Activated gamma-delta T cell treated with Interleukin-2 at 50 U/mL for 16 hours (primary cell): Measurements from ENCODE around the gene GOSR2.
"Not testable (repeated sequence)": the region's sequence is repeated elsewhere in the genome, so short reads cannot be mapped to it uniquely, and the experiment has no call there.

Experiments used
- DNase-seq: peaks from one replicate; pipeline ENCODE4 v3.0.0-alpha.2; 2020

GOSR2 gene

DNA sequence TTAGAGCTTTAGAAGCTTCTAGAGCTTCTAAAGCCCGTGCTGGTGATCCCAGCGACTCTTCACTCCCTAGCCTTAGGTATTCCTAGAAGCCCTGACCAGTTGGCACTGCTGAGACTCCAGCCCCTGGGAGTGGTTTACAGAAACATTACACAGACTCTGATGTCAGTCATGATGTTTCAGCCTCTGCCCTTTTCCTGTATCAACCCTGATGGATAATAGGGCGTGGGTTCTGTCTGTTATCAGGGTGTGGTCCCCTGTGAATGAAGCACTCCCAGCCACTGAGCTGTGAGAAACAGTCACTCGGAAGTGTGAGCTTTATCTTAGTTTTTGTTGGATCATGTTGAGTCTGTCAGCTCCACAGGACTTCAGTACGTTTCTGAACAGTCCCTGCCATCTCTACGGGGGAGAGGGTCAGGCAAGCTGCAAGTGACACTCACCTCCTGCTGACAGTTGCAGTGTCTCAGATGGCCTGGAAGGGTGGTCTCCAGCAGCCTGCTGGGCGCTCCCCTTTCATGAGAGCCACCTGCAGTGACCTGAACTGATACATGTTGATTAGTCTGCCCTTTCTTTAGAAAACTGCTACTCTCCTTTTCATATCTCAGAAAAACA, 12.8 kb downstream of the GOSR2 start:
- no peak for DNase-seq

DNA sequence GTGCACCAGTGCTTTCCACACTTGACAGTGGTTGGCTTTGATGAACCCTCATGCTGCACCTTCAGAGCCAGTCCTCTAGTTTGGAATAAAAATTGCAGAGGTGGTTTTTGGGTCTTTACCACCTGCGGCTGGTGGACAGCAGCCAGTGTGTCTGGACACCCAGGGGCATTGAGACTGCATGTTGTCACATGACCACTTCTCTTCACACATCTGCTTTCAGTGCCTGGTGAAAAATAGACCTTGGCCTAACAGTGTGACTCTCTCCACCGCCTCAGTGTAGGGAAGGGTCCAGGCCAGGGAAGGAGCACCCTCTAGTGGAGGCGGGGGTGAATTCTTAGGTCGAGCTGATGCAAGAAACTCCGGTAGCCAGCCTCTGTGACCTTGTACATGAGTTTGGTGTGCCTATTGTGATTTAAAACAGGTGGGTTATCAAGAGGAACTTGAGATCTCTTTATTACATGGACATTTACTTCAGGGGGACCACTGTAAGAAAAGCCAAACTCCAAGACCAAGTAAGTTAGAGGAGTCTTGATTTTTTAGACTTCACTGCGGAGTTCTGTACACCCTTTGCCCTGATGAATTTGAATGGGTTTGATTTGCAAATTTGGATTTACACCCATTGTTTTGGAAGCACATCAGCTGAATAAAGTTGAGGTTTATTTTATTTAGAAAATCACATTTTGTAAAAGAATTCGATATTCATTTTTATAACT, 17.9 kb downstream of the GOSR2 start:
- peak; percentile 56 for DNase-seq

DNA sequence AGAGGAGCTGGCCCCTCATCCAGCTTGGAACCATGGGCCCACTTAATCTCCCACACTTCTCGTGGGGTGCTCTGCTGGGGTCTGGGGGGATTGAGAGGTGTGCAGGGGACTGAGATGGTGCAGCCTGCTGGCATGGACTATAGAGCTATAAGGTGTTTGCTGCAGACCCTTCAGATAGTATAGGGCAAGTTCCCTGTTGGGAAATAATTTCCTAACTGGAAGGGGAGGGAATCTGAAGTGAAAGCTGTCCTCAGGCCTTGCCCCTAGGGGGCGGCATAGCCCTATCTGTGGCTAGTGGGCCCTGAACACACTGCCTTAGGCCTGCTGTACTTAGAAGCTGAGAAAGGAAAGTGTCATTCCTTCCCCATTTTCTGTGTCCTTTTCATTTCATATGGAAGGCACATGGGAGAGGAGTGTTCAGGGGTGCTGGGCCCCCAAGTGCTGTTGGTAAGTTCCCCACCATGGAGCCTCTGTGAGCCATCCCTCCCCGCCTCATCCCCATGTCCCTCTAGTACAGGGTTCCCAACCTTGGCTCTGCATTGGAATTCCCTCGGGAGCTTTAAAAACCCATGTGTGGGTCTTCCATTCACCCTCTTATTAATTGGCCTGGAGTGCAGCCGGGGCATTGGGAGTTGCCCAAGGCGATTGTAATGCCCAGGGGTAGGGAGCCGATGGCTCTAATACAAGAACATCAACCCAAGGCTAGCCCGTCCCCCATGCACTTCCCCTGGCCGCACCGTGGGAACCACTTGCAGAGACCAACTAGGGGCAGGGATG, 19.7 kb downstream of the GOSR2 start:
- DNase-seq: peak; percentile 23

DNA sequence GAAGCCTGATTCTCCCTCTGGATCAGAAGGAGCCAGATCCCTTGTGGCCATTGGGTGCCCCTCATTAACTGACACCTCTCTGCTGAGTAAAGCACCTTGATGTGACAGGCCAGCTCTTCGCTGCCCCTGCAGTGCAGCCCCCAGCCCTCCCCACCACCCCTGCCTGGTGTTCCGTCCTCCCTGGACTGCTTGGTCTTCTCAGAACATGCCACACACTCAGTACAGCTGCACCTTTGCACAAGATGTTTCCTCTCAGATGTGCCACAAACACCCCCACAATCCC, 20.2 kb downstream of the GOSR2 start:
- DNase-seq: no peak

DNA sequence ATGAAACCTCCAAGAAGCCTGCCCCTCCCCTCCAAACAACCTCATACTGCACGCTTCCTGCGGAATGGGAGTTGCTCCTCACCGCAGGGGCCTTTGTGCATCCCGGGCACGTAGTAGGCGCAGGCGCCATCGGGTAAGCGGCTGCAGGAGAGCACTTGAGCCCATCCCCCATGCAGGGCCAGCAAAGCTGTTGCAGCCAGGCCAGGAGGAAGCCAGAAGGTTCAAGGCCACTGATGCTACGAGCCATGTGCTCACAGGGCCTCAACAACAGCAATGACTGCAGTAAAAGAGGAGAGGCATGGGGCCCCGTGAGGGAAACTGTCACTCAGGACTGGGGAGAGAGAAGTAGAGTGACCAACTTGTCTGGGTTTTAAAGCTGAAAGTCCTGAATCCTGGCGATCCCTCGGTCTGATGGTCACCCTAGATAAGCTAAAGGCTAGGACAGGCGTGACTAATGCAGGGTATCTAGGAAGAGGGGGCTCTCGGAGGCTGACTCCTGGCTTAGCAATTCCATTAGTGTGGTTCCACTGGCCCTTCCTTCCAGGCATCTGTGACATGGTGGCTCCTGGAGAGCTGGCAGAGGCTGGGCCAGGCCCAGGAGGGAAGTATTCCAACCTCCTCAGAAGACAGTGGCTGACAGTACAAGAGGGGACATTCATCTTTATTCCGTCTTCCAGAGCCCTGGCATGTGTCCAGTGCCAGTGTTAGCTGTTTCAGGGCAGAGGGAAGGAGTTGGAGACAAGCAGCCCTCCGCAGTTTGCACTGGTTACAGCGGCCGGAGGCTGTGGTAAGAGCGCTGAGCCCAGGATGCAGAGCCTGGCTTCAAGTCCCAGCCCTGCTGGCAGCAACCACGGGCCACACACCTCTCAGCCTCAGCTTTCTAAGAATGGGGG, 20.8 kb downstream of the GOSR2 start:
- no peak for DNase-seq

DNA sequence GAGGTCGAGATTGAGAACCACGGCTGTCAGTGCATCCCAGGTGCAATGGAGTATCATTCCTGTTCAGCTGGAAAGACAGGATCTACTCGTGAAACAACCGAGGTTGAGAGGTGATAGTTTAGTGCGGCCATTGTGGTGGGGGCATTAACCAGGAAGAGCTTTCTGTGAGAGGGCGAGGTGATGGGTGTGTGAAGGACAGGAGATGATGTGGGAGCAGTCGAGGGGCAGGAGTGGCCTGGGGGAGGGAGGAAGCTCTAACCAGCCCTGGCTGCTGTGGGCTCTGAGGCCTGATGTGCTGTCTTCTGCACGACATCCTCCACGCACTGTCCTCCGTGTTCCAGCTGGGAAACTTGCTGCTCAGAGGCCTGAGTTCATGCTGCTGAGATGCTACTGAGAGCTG, 22.0 kb downstream of the GOSR2 start:
- DNase-seq: no peak

DNA sequence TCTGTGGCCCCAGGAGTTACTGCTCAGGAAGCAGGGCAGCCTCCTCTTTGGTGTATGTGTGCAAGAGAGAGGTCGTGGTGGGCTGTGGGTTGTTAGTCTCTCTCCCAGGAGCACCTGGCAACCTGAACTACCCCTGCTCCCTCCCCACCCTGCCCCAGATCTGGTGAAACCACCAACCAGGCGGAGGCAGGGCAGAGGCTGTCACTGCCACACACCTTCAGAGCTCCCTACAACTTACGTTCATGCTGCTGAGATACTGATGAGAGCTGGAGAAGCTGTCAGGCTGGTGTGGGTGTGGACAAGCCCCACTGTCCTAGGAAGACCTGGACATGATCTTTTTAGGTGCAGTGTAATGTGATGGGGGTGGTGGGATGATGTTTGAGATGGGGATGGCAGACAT, 24.3 kb downstream of the GOSR2 start:
- no peak for DNase-seq

DNA sequence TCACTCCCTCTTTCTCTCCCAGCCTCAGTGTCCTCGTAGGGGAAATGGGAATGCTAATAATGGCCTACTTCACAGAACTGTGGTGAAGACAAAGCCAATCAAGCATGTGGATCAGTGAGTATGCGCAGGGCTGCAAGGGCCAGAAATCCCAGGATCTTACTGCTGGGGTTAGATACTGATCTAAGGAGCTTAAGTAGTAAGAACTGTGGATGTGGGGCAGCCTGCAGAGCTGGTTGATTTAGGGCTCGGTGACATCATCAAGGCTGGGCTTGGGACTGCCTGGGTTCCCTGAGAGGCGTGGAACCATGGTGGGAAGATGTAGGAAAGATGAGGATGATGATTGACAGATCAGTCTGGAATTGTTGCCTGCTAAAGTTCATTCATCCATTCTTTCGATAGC, 25.6 kb downstream of the GOSR2 start:
- DNase-seq: no peak

DNA sequence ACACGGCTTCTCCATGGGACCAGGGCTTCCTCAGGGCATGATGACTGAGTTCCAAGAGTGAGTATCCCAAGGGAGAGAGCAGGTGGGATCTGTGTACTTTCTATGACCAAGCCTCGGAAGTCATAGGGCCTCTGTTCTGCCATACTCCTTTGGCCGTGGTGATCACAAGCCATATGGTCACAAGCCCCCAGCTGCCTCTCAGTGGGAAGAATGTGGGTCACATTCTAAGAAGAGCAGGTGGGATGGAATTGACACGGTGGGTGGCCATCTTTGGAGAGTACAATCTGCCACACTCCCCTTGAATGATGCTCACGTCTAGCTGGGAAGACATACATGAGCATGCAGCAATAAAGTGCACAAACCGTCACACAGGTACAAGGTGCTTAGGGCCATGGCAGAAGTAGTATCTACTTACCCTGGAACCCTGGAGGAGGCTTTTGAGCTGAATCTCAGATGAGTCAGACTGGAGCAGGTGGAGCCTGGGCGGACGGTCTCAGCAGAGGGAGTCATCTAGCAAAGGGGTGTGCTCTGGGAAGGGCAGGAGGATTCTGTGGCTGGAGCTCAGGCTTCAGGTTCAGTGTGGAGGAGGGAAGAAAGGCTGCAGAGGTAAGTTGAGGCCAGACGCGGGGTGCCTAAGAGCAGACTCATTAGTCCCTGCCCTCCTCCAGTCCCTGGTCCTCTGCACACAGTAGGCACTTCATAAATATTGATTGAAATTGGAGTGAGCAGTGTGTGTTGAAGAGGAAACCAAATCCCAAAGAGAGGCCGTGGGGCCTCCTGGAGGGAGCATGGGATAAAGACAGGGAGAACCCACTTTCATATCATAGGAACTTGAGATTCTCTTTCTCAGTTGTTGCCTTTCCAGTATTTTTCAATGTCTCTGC, 26.6 kb downstream of the GOSR2 start:
- no peak for DNase-seq

DNA sequence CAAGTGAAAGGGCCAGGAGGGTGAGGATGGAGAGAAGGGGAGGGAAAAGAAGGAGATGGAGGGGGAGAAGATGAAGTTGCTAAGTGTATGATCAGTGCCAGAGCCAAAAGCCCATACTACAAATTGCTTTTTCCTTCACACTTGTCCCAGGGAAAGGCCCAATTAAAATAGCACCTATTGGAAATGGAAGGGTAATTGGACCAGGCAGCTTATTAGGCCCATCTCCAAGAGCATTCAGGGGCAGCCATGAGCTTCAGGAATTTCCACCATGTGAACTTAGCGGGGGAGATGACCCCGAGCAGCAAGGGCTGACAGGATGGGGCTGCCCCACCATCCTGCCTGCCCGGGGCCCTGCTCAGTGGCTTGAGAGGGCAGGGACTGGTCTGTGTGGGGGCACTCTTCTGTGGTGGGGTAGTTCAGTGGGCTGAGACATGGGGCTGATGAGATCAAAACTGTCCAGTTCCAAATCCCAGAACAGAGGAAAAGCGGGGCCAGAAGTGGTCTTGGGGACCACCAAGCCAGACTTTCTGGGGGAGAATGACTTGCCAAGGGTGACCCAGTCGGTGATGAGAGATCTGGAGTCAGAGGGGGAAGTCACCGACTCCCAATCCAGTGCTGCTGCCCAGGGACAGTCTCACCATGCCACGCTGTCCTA, 27.5 kb downstream of the GOSR2 start:
- no peak for DNase-seq

DNA sequence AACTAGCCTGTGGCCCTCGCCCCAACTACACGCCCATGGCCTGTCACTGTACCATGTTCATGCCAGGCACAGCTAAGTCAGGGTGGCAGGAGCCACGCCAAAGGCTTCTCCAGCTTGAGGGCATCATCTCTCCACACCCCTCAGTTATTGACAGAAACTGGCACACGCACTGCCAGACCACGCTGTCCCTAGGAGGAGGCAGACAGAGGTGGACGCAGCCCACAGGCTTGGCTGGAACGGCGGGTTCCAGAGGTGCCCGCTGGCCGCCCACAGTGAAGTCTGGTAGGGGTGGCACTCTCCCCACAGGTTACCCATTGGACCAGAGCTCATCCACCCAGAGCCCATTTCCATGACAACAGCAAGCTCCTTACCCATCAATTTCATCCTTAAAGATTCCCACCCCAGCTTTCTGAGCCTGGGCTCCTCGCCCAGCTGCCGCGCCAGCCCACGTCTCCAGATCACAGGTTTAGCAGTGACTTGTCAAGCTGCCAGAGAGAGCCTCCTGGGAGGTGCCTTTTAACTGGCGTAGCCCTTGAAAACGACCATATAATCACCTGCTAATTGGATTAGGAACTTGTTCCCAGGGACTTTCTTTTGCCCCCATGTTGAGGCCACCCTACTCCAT, 28.1 kb downstream of the GOSR2 start:
- DNase-seq: no peak

DNA sequence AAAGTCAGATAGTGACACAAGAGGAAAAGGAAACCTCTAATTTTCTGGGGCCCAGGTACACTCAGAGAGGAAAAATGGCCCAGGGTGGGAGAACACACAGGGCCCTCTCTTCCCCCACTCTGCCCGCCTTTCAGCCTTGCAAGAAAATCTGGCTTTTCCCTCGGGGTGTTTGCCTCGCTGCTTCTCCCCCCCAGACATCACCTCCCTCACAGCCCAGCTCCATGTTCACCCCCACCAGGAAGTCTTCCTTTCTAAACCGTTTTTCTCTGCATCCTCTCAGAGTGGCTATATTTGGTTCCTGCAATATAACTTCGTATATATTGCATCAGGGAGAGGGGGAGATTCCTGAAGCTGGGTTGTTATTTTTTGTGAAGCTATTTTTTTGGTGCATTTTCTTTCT, 28.7 kb downstream of the GOSR2 start:
- no peak for DNase-seq

DNA sequence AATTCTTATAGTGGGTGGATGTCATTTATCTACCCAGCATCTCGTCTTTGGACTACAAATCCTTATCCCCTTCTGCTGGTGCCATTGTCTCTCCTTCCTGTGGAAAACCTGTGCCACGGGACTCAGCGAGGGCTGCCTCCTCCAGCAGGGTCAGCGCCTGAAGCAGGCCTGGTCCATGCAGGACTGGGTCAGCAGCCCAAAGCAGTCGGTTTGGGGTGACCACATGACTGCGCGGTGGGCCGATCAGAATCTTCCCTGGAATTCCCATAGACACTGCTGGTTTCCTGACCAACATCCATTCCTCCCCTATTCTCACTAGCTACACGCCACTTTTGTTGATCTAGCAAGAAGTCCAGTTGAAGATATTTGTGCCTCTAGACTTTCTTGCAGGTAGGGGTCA, 29.2 kb downstream of the GOSR2 start:
- DNase-seq: no peak

DNA sequence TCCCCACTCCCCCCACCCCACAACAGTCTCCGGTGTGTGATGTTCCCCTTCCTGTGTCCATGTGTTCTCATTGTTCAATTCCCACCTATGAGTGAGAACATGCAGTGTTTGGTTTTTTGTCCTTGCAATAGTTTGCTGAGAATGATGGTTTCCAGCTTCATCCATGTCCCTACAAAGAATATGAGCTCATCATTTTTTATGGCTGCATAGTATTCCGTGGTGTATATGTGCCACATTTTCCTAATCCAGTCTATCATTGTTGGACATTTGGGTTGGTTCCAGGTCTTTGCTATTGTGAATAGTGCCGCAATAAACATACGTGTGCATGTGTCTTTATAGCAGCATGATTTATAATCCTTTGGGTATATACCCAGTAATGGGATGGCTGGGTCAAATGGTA, 30.2 kb downstream of the GOSR2 start:
- DNase-seq: not testable (repeated sequence)

DNA sequence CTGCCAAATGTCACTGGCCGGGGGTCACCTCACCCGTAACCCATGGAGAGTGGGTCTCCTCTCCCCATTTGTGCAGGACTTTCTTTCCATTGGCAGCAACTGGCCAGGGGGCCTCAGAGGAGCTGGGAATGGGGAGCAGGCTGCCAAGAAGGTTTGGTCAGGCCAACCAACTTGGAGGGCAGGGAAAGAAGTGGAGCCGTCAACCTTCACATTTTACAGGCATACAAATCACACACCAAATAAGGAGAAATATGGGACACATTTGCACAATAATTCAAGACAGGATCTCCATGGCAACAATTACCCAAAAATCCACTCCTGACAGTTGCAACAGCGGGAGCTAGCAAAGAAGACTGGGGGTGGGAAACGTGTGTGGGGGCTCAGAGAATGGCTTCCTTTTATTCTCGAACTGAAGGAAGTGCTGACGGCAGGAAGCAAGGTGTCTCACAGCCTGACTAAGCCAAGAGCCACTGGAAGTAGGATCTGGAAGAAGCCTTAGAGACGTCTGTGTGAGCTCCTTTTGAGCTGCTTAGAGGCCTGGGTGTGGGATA, 35.2 kb downstream of the GOSR2 start:
- DNase-seq: no peak

DNA sequence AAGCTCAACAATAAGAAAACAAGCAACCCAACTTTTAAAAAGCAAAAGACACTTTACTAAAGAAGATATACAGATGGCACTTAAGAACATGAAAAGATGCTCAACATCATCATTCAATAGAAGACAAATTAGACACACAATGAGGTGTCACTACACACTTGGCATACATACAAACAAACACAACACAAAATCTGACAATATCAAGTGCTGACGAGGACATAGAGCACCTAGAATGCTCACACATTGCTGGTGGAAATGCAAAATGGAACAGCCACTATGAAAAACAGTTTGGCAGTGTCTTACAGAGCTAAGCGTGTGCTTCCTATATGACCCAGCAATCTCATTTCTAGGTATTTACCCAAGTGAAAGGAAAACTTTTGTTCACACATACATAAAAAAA, 37.2 kb downstream of the GOSR2 start:
- DNase-seq: no peak

DNA sequence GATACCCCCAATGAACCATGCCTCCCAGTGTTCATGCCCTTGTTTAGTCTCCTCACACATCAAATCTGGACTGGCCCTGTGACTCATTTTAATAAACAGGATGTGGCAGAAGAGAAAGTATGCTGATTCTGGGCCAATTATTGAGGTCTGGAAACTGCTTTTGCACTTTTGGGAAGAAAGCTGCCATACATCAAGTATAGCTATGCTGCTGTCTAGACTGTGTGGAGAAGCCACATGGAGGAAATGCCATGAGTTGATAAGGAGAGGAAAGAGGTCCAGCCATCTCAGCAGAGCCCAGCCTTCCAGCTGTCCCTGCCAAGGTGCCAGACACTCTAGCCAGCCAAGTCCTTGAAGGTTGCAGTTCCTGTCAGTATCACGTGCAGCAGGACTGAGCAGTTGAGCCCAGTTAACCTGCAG, 39.4 kb downstream of the GOSR2 start:
- DNase-seq: no peak

DNA sequence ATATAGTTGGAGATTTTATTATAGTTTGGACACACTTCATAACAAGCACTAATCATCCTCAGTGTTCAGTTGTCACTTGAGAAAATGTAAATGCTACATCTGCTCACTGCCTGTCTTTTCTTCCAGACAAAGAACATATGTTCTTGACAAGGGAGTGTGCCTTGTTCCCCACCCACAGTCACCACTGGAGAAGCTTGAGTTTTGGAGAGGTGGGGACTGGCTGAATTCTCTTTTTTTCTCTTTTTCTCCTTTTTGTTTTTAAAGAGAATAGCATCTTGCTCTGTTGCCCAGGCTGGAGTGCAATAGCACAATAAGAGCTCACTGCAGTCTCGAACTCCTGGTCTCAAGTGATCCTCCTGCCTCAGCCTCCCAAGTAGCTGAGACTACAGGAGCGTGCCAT, 40.6 kb downstream of the GOSR2 start:
- DNase-seq: no peak

DNA sequence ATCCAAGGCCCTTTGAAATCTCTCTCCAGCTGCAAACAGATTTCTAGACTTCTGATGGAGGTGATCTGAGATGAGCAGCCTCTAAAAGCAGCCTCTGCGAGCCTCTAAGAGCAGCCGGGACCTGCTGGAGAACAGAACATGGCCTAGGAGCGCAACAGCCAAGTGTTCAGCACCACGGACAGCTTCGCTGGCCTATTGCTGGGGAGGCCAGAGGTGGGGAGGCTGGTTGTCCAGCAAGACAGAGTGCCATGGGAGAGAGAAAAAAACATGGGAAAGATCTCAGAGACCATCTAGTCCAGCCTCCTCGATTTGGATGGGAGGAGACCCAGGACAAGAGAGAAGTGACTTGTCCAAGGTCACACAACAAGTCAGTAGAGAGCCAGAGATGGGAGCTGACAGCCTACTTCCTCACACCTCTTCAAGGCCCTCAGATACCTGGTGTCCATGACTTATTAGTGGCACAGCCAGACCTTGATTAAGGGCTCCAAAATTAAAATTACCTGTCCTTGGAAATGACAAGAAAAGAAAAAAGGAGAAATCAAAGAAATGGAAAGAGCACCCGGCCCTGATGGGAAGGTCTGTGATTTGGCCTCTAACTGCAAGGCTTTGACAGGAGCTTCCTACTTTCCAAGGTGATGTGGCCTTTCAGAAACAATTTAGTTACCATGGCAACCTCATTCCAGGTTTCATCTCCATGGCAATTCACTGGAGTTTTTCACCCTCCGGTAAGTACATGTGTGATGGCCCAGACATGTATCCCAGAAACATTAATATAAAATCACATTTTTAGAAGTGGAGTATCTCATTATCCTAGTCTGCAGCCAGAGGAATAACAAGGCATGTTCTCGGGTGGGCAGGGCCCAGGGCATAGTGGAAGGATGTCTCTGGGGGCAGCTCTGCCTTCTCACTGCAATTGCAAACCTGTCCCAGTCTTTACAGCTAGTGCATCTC, 41.6 kb downstream of the GOSR2 start:
- DNase-seq: no peak
